Activated naive CD8-positive, alpha-beta T cell (primary cell): ENCODE data around the gene RNF215.

Experiments used
- H3K27ac Mint-ChIP-seq: one replicate; pipeline ENCODE4 v1.8.0; 2021; ENCODE audit warnings: mixed read lengths
- H3K27me3 Mint-ChIP-seq: one replicate; pipeline ENCODE4 v1.8.0; 2021; ENCODE audit warnings: mixed read lengths
- H3K36me3 Mint-ChIP-seq: one replicate; pipeline ENCODE4 v1.8.0; 2021; ENCODE audit warnings: mixed read lengths
- H3K4me1 Mint-ChIP-seq: one replicate; pipeline ENCODE4 v1.8.0; 2021; ENCODE audit warnings: low read depth, mixed read lengths
- H3K4me3 Mint-ChIP-seq: one replicate; pipeline ENCODE4 v1.8.0; 2021; ENCODE audit warnings: mild to moderate bottlenecking, mixed read lengths
- H3K9me3 Mint-ChIP-seq: one replicate; pipeline ENCODE4 v1.8.0; 2021; ENCODE audit warnings: low read depth, mixed read lengths

The RNF215 gene

DNA sequence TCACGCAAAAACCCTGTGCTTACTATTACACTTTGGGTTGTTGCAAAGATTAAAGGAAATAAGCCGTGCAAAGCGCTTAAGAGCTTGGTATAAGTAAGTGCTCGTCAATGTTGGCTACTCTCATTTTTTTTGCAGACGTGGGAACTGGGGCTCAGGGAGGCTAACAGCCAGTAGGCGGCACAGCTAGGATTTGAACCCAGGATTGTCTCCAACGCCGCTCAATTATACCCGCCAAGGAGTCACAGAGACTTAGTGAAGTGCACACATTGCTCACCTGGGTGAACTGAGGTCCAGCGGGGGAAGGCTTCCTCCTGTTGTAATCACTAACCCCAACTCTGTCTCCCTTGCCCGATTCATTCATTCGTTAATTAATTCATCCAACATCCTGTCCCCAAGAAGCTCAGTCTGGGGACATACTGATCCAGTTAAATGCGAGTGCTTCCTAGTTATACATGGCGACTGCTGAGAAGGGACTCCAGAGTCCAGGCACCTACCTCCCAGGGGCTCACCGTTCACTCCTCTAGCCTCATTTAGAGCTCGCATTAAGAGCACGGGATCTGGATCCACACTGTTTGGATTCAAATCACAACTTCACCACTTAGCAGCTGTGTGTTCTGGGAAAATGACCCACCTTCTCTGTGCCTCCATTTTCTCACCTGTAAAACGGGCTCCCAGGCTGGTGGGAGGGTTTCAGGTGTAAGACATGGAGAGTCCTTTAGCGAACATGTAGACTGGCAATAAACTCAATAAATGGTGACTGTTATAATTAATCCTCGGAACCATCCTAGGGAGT is 37.5 kb upstream of the RNF215 start:
- no peaks in the 10 kb centered on the region for H3K9me3 Mint-ChIP-seq
- peak overlapping the region; percentile 98 for H3K27ac Mint-ChIP-seq
- H3K4me3 Mint-ChIP-seq, result peak overlapping the region; percentile 97
- H3K36me3 Mint-ChIP-seq, result no peaks in the 10 kb centered on the region
- H3K4me1 Mint-ChIP-seq, result peaks cover 61% of the 10 kb centered on the region
- no peaks in the 10 kb centered on the region for H3K27me3 Mint-ChIP-seq

DNA sequence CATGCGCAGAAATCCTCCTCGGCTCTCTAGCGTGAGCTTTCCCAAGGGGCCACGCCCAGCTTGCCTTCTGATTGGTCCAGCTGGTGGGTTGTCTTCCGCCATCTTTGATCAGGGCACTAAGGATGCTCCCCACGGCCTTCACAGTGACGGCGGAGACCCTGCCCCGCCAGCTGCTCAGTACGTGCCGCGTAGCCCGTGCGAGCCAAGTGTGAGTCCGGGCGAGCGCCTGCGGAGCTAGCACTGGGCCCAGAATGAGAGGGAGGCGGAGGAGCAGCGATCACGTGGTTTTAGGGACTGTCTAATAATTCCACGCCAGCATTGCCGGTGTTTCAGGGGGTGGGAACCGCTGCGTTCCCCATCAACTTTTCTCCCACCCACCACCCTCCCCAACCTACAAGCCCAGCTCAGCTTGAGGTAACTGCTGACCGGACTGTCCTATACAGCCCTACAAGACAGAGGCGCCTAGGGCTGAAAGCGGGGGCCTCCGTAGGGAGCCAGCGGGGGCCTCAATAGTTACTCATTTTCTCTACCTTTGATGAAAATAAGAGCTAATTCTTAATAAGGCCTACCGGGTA is 36.8 kb upstream of the RNF215 start:
- H3K36me3 Mint-ChIP-seq, result no peaks in the 10 kb centered on the region
- peak overlapping the region; percentile 97 for H3K4me3 Mint-ChIP-seq
- H3K9me3 Mint-ChIP-seq, result no peaks in the 10 kb centered on the region
- peaks cover 63% of the 10 kb centered on the region for H3K4me1 Mint-ChIP-seq
- peak overlapping the region; percentile 98 for H3K27ac Mint-ChIP-seq
- no peaks in the 10 kb centered on the region for H3K27me3 Mint-ChIP-seq

DNA sequence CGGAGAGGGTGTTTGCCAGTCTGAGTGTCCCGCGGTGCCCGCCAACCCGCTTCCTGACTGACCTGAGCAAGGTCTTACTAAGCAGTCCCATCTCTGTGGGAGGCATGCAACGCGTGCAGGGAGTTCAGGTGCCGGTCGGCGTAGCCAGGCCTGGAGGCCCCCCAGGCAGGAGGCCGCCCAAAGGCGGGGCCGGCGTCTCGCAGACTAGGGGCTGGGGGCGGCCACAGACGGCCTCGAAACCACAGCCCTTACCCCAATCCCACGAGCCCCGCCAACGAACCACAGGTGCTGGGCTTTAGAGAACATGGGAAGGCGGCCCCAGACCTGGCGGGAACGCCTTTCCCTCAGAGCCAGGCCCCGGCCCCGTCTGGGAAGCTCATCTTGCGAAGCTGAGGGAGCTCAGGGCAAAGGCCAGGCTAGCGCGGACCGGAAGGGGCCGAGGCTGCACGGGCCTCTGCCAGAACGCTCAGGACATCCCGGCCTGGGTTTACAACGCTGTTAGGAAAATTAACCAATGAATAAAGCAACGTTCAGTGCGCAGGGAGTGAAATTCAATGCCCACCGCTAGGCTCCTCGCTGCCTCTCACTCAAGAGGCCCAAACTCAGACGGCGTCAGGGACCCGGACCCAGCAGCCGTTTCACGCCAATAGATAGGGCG is 36.2 kb upstream of the RNF215 start:
- no peaks in the 10 kb centered on the region for H3K36me3 Mint-ChIP-seq
- H3K4me3 Mint-ChIP-seq, result peak overlapping the region; percentile 97
- H3K4me1 Mint-ChIP-seq, result peaks cover 63% of the 10 kb centered on the region

DNA sequence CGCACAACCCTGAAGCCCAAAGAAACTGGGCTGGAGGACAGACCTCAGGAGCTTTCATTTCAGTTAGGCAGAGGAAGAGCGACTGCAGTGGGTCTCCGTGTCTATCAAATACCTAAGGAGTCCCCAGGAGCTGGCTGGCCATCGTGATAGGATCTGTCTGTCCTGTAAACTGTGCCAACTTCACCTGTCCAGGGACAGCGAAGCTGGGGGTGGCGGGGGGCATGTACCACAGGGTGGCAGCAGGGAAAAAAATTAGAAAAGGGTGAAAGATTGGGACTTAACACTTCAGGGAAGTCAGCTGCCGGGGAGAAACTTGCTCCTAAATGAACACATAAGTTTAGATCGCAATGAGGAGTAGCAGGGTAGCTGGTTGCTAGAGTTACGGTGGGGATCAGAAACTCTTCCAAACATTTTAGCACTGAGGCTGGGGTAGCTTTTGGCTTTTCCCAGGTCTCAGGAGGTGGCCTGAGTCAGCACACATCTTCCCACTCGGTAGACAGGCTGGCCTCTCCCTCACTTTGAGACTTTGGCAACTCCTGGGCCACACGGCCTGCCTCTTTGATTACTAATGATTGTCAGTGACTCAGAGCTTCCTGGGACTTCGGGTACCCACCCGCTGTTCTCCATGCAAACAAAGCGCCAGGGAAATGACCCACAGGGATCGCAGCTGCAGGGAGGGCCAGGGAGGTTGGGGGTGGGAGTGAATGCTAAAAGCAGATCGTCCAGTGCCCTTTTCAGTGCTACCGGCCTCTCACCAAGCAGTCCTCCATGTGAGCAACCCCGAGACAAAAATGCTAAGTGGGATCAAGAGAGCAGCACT is 35.5 kb upstream of the RNF215 start:
- Mint-ChIP-seq H3K9me3 (no peaks in the 10 kb centered on the region), H3K27me3 (no peaks in the 10 kb centered on the region), H3K36me3 (no peaks in the 10 kb centered on the region), H3K27ac (peak overlapping the region; percentile 93), H3K4me1 (peaks cover 62% of the 10 kb centered on the region), H3K4me3 (peak overlapping the region; percentile 97)

More for the DNA sequence above, 36.2 kb upstream of the RNF215 start:
- H3K27me3 Mint-ChIP-seq, result no peaks in the 10 kb centered on the region
- no peaks in the 10 kb centered on the region for H3K9me3 Mint-ChIP-seq
- H3K27ac Mint-ChIP-seq, result peak overlapping the region; percentile 98

- H3K27me3 Mint-ChIP-seq, result no peaks in the 10 kb centered on the region
- no peaks in the 10 kb centered on the region for H3K9me3 Mint-ChIP-seq
- peaks cover 2% of the 10 kb centered on the region for H3K36me3 Mint-ChIP-seq
- peak overlapping the region; percentile 93 for H3K27ac Mint-ChIP-seq
- H3K4me1 Mint-ChIP-seq, result peaks cover 58% of the 10 kb centered on the region
- peak overlapping the region; percentile 97 for H3K4me3 Mint-ChIP-seq
Measured at GRCh38 chr22:30421695-30422480, 34.7 kb upstream of the RNF215 start.

- Mint-ChIP-seq H3K9me3 (no peaks in the 10 kb centered on the region), H3K36me3 (peaks cover 11% of the 10 kb centered on the region), H3K4me3 (peak overlapping the region; percentile 49), H3K27me3 (no peaks in the 10 kb centered on the region), H3K27ac (peak overlapping the region; percentile 84), H3K4me1 (peaks cover 62% of the 10 kb centered on the region)
Measured at GRCh38 chr22:30420347-30421125, 33.3 kb upstream of the RNF215 start.

- Mint-ChIP-seq H3K4me3 (no peak overlapping the region), H3K27ac (no peak overlapping the region), H3K4me1 (peaks cover 58% of the 10 kb centered on the region)
Measured at GRCh38 chr22:30416837-30417236, 29.6 kb upstream of the RNF215 start.

GRCh38 chr22:30416403-30416802 is 29.2 kb upstream of the RNF215 start:
- Mint-ChIP-seq H3K9me3 (no peaks in the 10 kb centered on the region), H3K27me3 (no peaks in the 10 kb centered on the region), H3K4me3 (no peak overlapping the region), H3K4me1 (peaks cover 57% of the 10 kb centered on the region), H3K36me3 (peaks cover 13% of the 10 kb centered on the region), H3K27ac (no peak overlapping the region)

More at GRCh38 chr22:30416837-30417236, 29.6 kb upstream of the RNF215 start:
- H3K36me3 Mint-ChIP-seq, result peaks cover 11% of the 10 kb centered on the region
- H3K27me3 Mint-ChIP-seq, result no peaks in the 10 kb centered on the region
- no peaks in the 10 kb centered on the region for H3K9me3 Mint-ChIP-seq

GRCh38 chr22:30414525-30415047 is 27.4 kb upstream of the RNF215 start:
- Mint-ChIP-seq H3K9me3 (no peaks in the 10 kb centered on the region), H3K27me3 (no peaks in the 10 kb centered on the region), H3K4me3 (peak overlapping the region; percentile 30), H3K36me3 (peaks cover 13% of the 10 kb centered on the region), H3K4me1 (peaks cover 48% of the 10 kb centered on the region), H3K27ac (peak overlapping the region; percentile 58)

- no peaks in the 10 kb centered on the region for H3K27me3 Mint-ChIP-seq
- no peaks in the 10 kb centered on the region for H3K9me3 Mint-ChIP-seq
- H3K4me3 Mint-ChIP-seq, result peak overlapping the region; percentile 30
- peak overlapping the region; percentile 58 for H3K27ac Mint-ChIP-seq
- peaks cover 13% of the 10 kb centered on the region for H3K36me3 Mint-ChIP-seq
- H3K4me1 Mint-ChIP-seq, result peaks cover 46% of the 10 kb centered on the region
Measured at GRCh38 chr22:30413745-30414524, 26.7 kb upstream of the RNF215 start.

DNA sequence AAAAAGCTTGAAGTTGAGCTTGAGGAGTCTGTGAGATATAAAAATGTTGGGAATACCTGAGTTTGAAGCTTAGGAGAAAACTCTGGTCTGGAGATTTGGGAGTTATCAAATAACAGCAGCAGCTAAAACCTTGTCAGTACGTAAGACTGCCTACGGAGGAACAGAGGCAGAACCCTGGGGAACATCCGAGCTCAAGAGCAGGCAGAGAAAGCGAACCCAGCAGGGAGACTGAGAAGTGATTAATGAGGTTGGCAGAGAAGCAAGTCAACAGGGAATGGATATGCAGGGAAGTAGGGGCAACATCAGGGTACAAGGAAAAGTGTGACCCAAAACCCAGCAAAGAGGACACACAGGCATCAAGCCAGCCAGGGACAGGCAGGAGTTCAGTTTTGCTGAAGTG is 25.8 kb upstream of the RNF215 start:
- no peaks in the 10 kb centered on the region for H3K9me3 Mint-ChIP-seq
- H3K4me3 Mint-ChIP-seq, result peak overlapping the region; percentile 1
- peak overlapping the region; percentile 58 for H3K27ac Mint-ChIP-seq
- peaks cover 13% of the 10 kb centered on the region for H3K36me3 Mint-ChIP-seq
- no peaks in the 10 kb centered on the region for H3K27me3 Mint-ChIP-seq
- peaks cover 46% of the 10 kb centered on the region for H3K4me1 Mint-ChIP-seq

DNA sequence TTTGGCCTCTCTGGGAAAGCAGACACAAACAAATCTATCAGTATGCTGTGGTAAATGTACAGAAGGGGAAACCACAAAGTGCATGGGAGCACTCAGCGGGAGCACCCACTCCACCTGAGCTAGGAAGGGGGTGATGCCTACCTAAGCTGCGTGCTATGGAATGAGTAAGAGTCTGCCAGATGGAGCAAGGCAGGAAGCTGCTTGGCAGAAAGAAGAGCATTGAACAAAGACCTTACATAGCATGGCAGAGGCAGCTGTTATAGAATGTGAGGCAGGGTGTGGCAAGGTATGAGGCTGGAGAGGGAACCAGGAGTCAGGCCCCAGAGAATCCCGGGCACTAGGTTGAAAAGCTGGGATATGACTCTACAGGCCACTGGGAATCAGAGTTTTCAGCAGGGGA is 24.6 kb upstream of the RNF215 start:
- Mint-ChIP-seq H3K27me3 (no peaks in the 10 kb centered on the region), H3K4me1 (peaks cover 44% of the 10 kb centered on the region), H3K9me3 (no peaks in the 10 kb centered on the region), H3K27ac (no peak overlapping the region), H3K36me3 (peaks cover 10% of the 10 kb centered on the region), H3K4me3 (no peak overlapping the region)
